Gastrocnemius medialis (tissue), 4 donors: ENCODE measurements around the gene ZNF362. TPM values are rescaled to one million over a fixed set of nuclear protein-coding genes. Genes with fewer than 3 reads are reported as not detected.
A peak's percentile ranks its signal among the peaks of the same experiment; 100 is the strongest.

Experiments used
- ATAC-seq, 2 donors: fragments of 150-250 bp; one replicate each; pipeline ENCODE4 v1.9.1; 2016
- DNase-seq, 2 donors: peaks; one replicate each; pipeline ENCODE4 v3.0.0-alpha.2; 2019
- H3K27ac ChIP-seq, 4 donors: fragments of 200-600 bp; sonication (generic); 1 replicate in 1 of 4; 2 replicates in 3 of 4; pipeline ENCODE4 v1.5.1; 2016 to 2018; ENCODE audit warnings: mild to moderate bottlenecking in 2 of 4, moderate library complexity in 1 of 4
- H3K27me3 ChIP-seq, 3 donors: fragments of 200-600 bp; sonication (generic) in 2 of 3; 1 replicate in 1 of 3; 2 replicates in 2 of 3; pipeline versions ENCODE4 v1.5.1 to v1.6.0; 2016 to 2019; ENCODE audit warnings: mild to moderate bottlenecking in 1 of 3, moderate library complexity in 1 of 3
- H3K36me3 ChIP-seq, 2 donors: fragments of 200-600 bp; sonication (generic) in 1 of 2; one replicate each; pipeline ENCODE4 v1.5.1; 2017 to 2018
- H3K4me1 ChIP-seq, 2 donors: fragments of 200-600 bp; sonication (generic) in 1 of 2; one replicate each; pipeline ENCODE4 v1.5.1; 2016 to 2017; ENCODE audit warnings: mild to moderate bottlenecking in 2 of 2
- H3K4me3 ChIP-seq, 4 donors: fragments of 200-600 bp; sonication (generic) in 3 of 4; 1 replicate in 1 of 4; 2 replicates in 3 of 4; pipeline ENCODE4 v1.5.1; 2016 to 2019; ENCODE audit warnings: mild to moderate bottlenecking in 2 of 4
- H3K9me3 ChIP-seq, 3 donors: fragments of 200-600 bp; sonication (generic) in 2 of 3; 1 replicate in 1 of 3; 2 replicates in 2 of 3; pipeline ENCODE4 v1.5.1; 2016 to 2019
- POLR2A ChIP-seq, 2 donors: fragments of 450-650 bp; IDR thresholded peaks; one replicate each; pipeline ENCODE4 v1.6.1; 2017; ENCODE audit warnings: antibody characterized with exemption in 2 of 2, mild to moderate bottlenecking in 2 of 2, moderate library complexity in 2 of 2
- in situ Hi-C, 4 donors: fragments of 200-750 bp; cut with MboI; loops; one replicate each; pipeline versions ENCODE4 v1.15.0 to v1.8.0; 2017; ENCODE audit warnings: low sequenced_read_pairs in 4 of 4
- intact Hi-C: fragments of 100-400 bp; cut with DNase I; formaldehyde crosslinking; loops from one replicate; pipeline ENCODE4 v1.15.1; 2023; ENCODE audit warnings: low total_unique reads
- total RNA-seq, 4 donors: library from RNA; depleted of rRNA; stranded (reverse); fragments of >200 nt; gene quantifications; one replicate each; pipeline versions ENCODE4 v1.1.0 to v1.2.3, GENCODE V29; 2016
- TF ChIP-seq, protein P1 (sequence below), 5 experiments: fragments of 450-650 bp in 3 of 5; fragments of 200-600 bp in 2 of 5; sonication (generic) in 2 of 5; IDR thresholded peaks in 4 of 5; conservative IDR thresholded peaks in 1 of 5; 1 replicate in 4 of 5; 2 replicates in 1 of 5; pipeline ENCODE4 v1.5.1; 2016 to 2019; ENCODE audit warnings: antibody characterized with exemption in 5 of 5, mild to moderate bottlenecking in 3 of 5, moderate library complexity in 3 of 5

ZNF362 gene
- total RNA-seq, 4 donors from 2014 or later: 6.4 to 19.2 (median 17.7) TPM

DNA sequence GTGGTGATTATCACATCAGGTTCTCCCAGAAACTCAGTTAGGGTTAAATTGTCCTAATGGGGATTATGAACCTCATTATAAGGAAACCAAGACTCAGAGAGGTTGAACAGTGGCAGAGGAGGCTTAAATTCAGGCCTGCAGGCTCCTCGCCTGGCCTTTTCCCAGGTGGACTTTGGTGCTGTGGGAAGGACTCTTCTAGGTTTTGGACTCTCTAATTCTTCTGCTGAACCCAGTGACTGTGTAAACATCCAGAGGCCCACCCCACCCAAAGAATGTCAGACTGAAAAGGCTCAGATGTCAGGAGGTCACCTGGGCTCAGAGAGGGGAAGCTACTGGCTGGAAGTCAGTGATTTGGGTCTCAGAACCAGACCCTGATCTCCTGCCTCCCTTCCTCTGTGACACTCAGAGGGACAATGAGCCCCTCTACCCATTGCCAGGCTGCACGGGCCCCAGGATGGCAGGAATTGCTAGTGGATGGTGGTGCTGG lies 2.5 kb downstream of the ZNF362 start:
- no peaks in the 10 kb centered on the region for H3K27me3 ChIP-seq
- H3K4me1 ChIP-seq: peaks cover 39 to 55% of the 10 kb centered on the region in 2 donors
- TF ChIP-seq, protein P1, sequence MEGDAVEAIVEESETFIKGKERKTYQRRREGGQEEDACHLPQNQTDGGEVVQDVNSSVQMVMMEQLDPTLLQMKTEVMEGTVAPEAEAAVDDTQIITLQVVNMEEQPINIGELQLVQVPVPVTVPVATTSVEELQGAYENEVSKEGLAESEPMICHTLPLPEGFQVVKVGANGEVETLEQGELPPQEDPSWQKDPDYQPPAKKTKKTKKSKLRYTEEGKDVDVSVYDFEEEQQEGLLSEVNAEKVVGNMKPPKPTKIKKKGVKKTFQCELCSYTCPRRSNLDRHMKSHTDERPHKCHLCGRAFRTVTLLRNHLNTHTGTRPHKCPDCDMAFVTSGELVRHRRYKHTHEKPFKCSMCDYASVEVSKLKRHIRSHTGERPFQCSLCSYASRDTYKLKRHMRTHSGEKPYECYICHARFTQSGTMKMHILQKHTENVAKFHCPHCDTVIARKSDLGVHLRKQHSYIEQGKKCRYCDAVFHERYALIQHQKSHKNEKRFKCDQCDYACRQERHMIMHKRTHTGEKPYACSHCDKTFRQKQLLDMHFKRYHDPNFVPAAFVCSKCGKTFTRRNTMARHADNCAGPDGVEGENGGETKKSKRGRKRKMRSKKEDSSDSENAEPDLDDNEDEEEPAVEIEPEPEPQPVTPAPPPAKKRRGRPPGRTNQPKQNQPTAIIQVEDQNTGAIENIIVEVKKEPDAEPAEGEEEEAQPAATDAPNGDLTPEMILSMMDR (IDR thresholded peaks at IDR 0.05 in 4 of 5, conservative IDR thresholded peaks at IDR 0.05 in 1 of 5): no peak
- no peak overlapping the region for H3K27ac ChIP-seq
- peak overlapping the region in 1 of 4 donors; percentile 61 for H3K4me3 ChIP-seq
- no peaks in the 10 kb centered on the region for H3K36me3 ChIP-seq
- DNase-seq (no peak), ATAC-seq (no peak)
- no peaks in the 10 kb centered on the region for H3K9me3 ChIP-seq
- in situ Hi-C loops (no loop called here), intact Hi-C loops (no loop called here)

DNA sequence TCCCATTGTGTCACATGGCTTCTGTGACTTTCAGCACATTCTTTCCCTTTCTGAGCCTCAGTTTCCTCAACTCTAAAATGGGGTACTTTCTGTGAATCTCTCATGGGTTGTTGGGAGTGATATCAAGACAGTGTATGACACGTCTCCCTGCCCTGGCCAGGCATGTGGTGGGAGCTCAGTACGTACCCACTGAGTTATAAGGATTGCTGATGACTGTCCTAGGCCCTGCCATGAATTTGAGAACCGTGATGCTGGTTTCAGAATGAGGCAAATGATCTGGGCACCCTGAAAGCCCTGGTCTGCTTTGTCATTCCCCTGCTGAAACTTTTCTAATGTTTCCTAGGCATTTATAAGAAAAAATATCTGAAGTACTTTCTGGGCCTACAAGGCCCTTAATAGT lies 3.6 kb downstream of the ZNF362 start:
- Histone ChIP-seq H3K36me3 (no peaks in the 10 kb centered on the region), H3K27me3 (no peaks in the 10 kb centered on the region), H3K9me3 (no peaks in the 10 kb centered on the region), H3K4me1 (peaks cover 45 to 62% of the 10 kb centered on the region in 2 donors), H3K27ac (no peak overlapping the region), H3K4me3 (no peak overlapping the region)
- intact Hi-C loops: no loop called here
- ATAC-seq: no peak
- DNase-seq: no peak
- TF ChIP-seq, protein P1 (IDR thresholded peaks at IDR 0.05 in 4 of 5, conservative IDR thresholded peaks at IDR 0.05 in 1 of 5): no peak
- TF ChIP-seq POLR2A (IDR thresholded peaks at IDR 0.05): no peak
- in situ Hi-C loops: no loop called here

- Histone ChIP-seq H3K27me3 (no peaks in the 10 kb centered on the region), H3K36me3 (no peaks in the 10 kb centered on the region), H3K4me1 (peaks cover 45 to 59% of the 10 kb centered on the region in 2 donors), H3K9me3 (no peaks in the 10 kb centered on the region), H3K4me3 (no peak overlapping the region), H3K27ac (no peak overlapping the region)
- no peak for ATAC-seq
- TF ChIP-seq, protein P1 (IDR thresholded peaks at IDR 0.05 in 4 of 5, conservative IDR thresholded peaks at IDR 0.05 in 1 of 5): no peak
- TF ChIP-seq POLR2A (IDR thresholded peaks at IDR 0.05): no peak
- intact Hi-C loops: no loop called here
- in situ Hi-C loops: no loop called here
- no peak for DNase-seq
These were observed 4.1 kb downstream of the ZNF362 start for GRCh38 chr1:33260439-33260838.

DNA sequence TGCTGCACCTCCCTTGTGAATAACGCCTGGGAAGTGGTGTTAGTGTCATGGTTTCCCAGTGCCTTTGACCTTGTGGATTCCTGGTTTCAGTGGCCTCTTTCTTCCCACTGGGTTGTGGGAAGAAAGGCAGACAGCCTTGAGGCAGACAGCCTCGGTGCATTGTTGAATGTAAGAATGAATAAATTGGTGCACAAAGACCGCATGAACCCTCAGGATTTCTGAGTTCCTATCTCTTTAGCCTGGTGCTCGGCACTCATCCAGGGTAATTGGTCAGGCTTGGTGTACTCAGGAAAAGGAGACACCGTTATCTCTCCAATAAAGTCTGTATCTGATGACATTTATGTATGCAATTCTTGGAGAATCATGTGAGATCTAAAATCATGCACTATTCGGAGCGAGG lies 5.1 kb downstream of the ZNF362 start:
- H3K27ac ChIP-seq: no peak overlapping the region
- ATAC-seq: no peak
- TF ChIP-seq, protein P1 (IDR thresholded peaks at IDR 0.05 in 4 of 5, conservative IDR thresholded peaks at IDR 0.05 in 1 of 5): no peak
- no peak for TF ChIP-seq POLR2A (IDR thresholded peaks at IDR 0.05)
- no peaks in the 10 kb centered on the region for H3K27me3 ChIP-seq
- no peaks in the 10 kb centered on the region for H3K36me3 ChIP-seq
- H3K4me3 ChIP-seq: no peak overlapping the region
- no peaks in the 10 kb centered on the region for H3K9me3 ChIP-seq
- DNase-seq: no peak
- in situ Hi-C loops (no loop called here), intact Hi-C loops (no loop called here)
- peaks cover 45 to 59% of the 10 kb centered on the region in 2 donors for H3K4me1 ChIP-seq

DNA sequence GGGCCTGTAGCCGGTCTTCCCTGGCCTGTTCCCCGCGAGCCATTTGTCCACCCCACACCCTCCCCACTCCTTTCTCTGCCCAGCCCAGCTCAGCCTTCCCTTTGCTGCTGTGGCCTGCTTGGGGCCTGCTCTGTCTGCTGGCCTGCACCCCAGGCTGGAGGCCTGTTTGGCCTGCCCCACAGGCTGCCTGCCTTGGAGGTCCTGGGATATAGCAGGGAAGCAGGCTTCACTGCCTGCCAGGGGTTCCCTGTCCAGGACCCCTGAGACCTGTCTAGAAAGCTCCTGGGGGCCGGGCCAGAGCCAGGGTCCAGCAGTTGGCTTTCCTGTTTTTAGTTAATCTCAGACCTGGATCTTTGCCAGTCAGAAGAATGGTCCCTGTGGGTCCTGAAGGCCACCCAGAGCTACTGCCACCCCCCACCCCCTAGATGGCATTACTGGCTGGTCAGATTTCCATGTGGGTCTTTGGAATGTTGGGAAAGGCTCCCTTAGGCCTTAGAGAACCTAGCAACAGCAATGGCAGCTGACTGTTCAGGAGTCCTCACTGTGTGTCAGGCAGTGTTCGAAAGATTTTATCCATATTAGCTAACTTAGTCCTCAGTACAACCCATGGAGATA lies 7.7 kb downstream of the ZNF362 start:
- no peaks in the 10 kb centered on the region for H3K9me3 ChIP-seq
- H3K4me1 ChIP-seq: peaks cover 26 to 42% of the 10 kb centered on the region in 2 donors
- H3K27ac ChIP-seq: no peak overlapping the region
- H3K36me3 ChIP-seq: no peaks in the 10 kb centered on the region
- no peak overlapping the region for H3K4me3 ChIP-seq
- no peak for DNase-seq
- intact Hi-C loops (no loop called here), in situ Hi-C loops (no loop called here)
- TF ChIP-seq, protein P1 (IDR thresholded peaks at IDR 0.05 in 4 of 5, conservative IDR thresholded peaks at IDR 0.05 in 1 of 5): no peak
- no peak for TF ChIP-seq POLR2A (IDR thresholded peaks at IDR 0.05)
- no peak for ATAC-seq
- H3K27me3 ChIP-seq: no peaks in the 10 kb centered on the region
